Activated CD4-positive, alpha-beta T cell treated with anti-CD3 and anti-CD28 coated beads, Interleukin-2, amount 10 ng/mL, durations not matched to agents 7 days and 5 days (primary cell): ENCODE data around the gene CLPSL2. TPM values are rescaled to one million over a fixed set of nuclear protein-coding genes. Genes with fewer than 3 reads are reported as not detected.

Experiments used
- CTCF ChIA-PET: fragments of 350-600 bp; sonication (Branson Sonifier 250); formaldehyde crosslinking; loops from one replicate; lab custom pipeline; 2021; ENCODE audit warnings: antibody characterized with exemption; lab: Charles Lee
- POLR2A ChIA-PET: fragments of 350-600 bp; sonication (Branson Sonifier 250); formaldehyde crosslinking; loops from one replicate; lab custom pipeline; 2021; ENCODE audit warnings: antibody characterized with exemption; lab: Charles Lee
- DNase-seq: peaks from one replicate; pipeline ENCODE4 v3.0.0-alpha.2; 2020
- H3K27ac Mint-ChIP-seq: one replicate; pipeline ENCODE4 v1.8.0; 2021; ENCODE audit warnings: mild to moderate bottlenecking, moderate library complexity, mixed read lengths
- H3K27me3 Mint-ChIP-seq: one replicate; pipeline ENCODE4 v1.8.0; 2021; ENCODE audit warnings: mixed read lengths
- H3K36me3 Mint-ChIP-seq: one replicate; pipeline ENCODE4 v1.8.0; 2021; ENCODE audit warnings: low read depth, mixed read lengths
- H3K4me1 Mint-ChIP-seq: one replicate; pipeline ENCODE4 v1.8.0; 2021; ENCODE audit warnings: mixed read lengths
- H3K4me3 Mint-ChIP-seq: one replicate; pipeline ENCODE4 v1.8.0; 2021; ENCODE audit warnings: mild to moderate bottlenecking, moderate library complexity, mixed read lengths
- H3K9me3 Mint-ChIP-seq: one replicate; pipeline ENCODE4 v1.8.0; 2021; ENCODE audit warnings: mixed read lengths
- total RNA-seq, 2 experiments: library from RNA; stranded (reverse); gene quantifications; one replicate each; pipeline ENCODE4 v1.2.3, GENCODE V29; 2021

The CLPSL2 gene
- total RNA-seq, 2 experiments from 2014 or later, result not detected

GRCh38 chr6:35797837-35798526 lies 21.6 kb downstream of the CLPSL2 start:
- Mint-ChIP-seq H3K4me3 (no peak overlapping the region), H3K36me3 (no peaks in the 10 kb centered on the region), H3K9me3 (no peaks in the 10 kb centered on the region), H3K27me3 (peaks cover 3% of the 10 kb centered on the region), H3K27ac (no peak overlapping the region), H3K4me1 (no peaks in the 10 kb centered on the region)
- no peak for DNase-seq
- CTCF ChIA-PET, result interaction anchor here (0.6 to 2.0 kb wide), 5 partner anchors 9 to 779 kb away, joined by 3 to 6 read pairs (median 4); no protein-coding TSS in a partner anchor
- POLR2A ChIA-PET, result no interaction called here

GRCh38 chr6:35798706-35799105 lies 22.3 kb downstream of the CLPSL2 start:
- DNase-seq, result no peak
- Mint-ChIP-seq H3K9me3 (no peaks in the 10 kb centered on the region), H3K36me3 (no peaks in the 10 kb centered on the region), H3K4me1 (no peaks in the 10 kb centered on the region), H3K27me3 (peaks cover 3% of the 10 kb centered on the region), H3K4me3 (no peak overlapping the region), H3K27ac (no peak overlapping the region)
- ChIA-PET POLR2A (no interaction called here), CTCF (interaction anchor here (1.1 to 1.7 kb wide), 2 partner anchors 12 to 21 kb away, joined by 3 read pairs; no protein-coding TSS in a partner anchor)

- DNase-seq, result no peak
- no peak overlapping the region for H3K4me3 Mint-ChIP-seq
- POLR2A ChIA-PET, result no interaction called here
- CTCF ChIA-PET, result interaction anchor here (0.6 kb wide), 1 partner anchor 42 kb away, joined by 3 read pairs; no protein-coding TSS in a partner anchor
- H3K27ac Mint-ChIP-seq, result no peak overlapping the region
- H3K9me3 Mint-ChIP-seq, result no peaks in the 10 kb centered on the region
- peaks cover 4% of the 10 kb centered on the region for H3K4me1 Mint-ChIP-seq
- H3K36me3 Mint-ChIP-seq, result no peaks in the 10 kb centered on the region
- H3K27me3 Mint-ChIP-seq, result peaks cover 6% of the 10 kb centered on the region
Measured at GRCh38 chr6:35801148-35801547, 24.8 kb downstream of the CLPSL2 start.

- ChIA-PET POLR2A (no interaction called here), CTCF (interaction anchor here (0.5 kb wide), 1 partner anchor 523 kb away, joined by 3 read pairs; no protein-coding TSS in a partner anchor)
- Mint-ChIP-seq H3K4me1 (peaks cover 4% of the 10 kb centered on the region), H3K27ac (no peak within 1 kb of the TSS), H3K9me3 (no peaks in the 10 kb centered on the region), H3K36me3 (no peaks in the 10 kb centered on the region), H3K4me3 (no peak within 1 kb of the TSS), H3K27me3 (peaks cover 5% of the 10 kb centered on the region)
- peak; percentile 64 for DNase-seq
Measured at GRCh38 chr6:35804996-35805736, 28.8 kb downstream of the CLPSL2 start, which contains the start of gene LHFPL5. LHFPL5 (plus strand) TSS chr6:35805352; CDS start chr6:35805671, 319 bp downstream.

GRCh38 chr6:35808688-35809087 lies 32.3 kb downstream of the CLPSL2 start:
- Mint-ChIP-seq H3K4me3 (no peak overlapping the region), H3K4me1 (peaks cover 7% of the 10 kb centered on the region), H3K27me3 (peaks cover 5% of the 10 kb centered on the region), H3K27ac (no peak overlapping the region), H3K9me3 (no peaks in the 10 kb centered on the region), H3K36me3 (no peaks in the 10 kb centered on the region)
- DNase-seq, result no peak
- CTCF ChIA-PET, result interaction anchor here (0.6 kb wide), 1 partner anchor 188 kb away, joined by 3 read pairs; no protein-coding TSS in a partner anchor
- POLR2A ChIA-PET, result no interaction called here

- no peak for DNase-seq
- Mint-ChIP-seq H3K4me1 (peaks cover 6% of the 10 kb centered on the region), H3K9me3 (no peaks in the 10 kb centered on the region), H3K4me3 (no peak overlapping the region), H3K27ac (no peak overlapping the region), H3K27me3 (peaks cover 5% of the 10 kb centered on the region), H3K36me3 (no peaks in the 10 kb centered on the region)
- POLR2A ChIA-PET, result no interaction called here
- CTCF ChIA-PET, result interaction anchor here (0.6 kb wide), 1 partner anchor 16 kb away, joined by 6 read pairs; no protein-coding TSS in a partner anchor
Measured at GRCh38 chr6:35809809-35810208, 33.4 kb downstream of the CLPSL2 start.

GRCh38 chr6:35810971-35811698 lies 34.7 kb downstream of the CLPSL2 start:
- POLR2A ChIA-PET, result no interaction called here
- peaks cover 2% of the 10 kb centered on the region for H3K27me3 Mint-ChIP-seq
- H3K4me3 Mint-ChIP-seq, result no peak overlapping the region
- peaks cover 3% of the 10 kb centered on the region for H3K4me1 Mint-ChIP-seq
- no peak for DNase-seq
- H3K9me3 Mint-ChIP-seq, result peaks cover 3% of the 10 kb centered on the region
- no peaks in the 10 kb centered on the region for H3K36me3 Mint-ChIP-seq
- CTCF ChIA-PET, result interaction anchor here (0.8 kb wide), 1 partner anchor 284 kb away, joined by 4 read pairs; no protein-coding TSS in a partner anchor
- H3K27ac Mint-ChIP-seq, result no peak overlapping the region

GRCh38 chr6:35811699-35811995 lies 35.2 kb downstream of the CLPSL2 start:
- Mint-ChIP-seq H3K4me3 (no peak overlapping the region), H3K27me3 (no peaks in the 10 kb centered on the region), H3K9me3 (peaks cover 3% of the 10 kb centered on the region), H3K4me1 (peaks cover 3% of the 10 kb centered on the region), H3K27ac (no peak overlapping the region), H3K36me3 (no peaks in the 10 kb centered on the region)
- CTCF ChIA-PET, result no interaction called here
- POLR2A ChIA-PET, result no interaction called here
- no peak for DNase-seq

- DNase-seq, result no peak
- Mint-ChIP-seq H3K27me3 (peaks cover 2% of the 10 kb centered on the region), H3K4me3 (no peak overlapping the region), H3K4me1 (no peaks in the 10 kb centered on the region), H3K27ac (no peak overlapping the region), H3K9me3 (peaks cover 3% of the 10 kb centered on the region), H3K36me3 (no peaks in the 10 kb centered on the region)
- POLR2A ChIA-PET, result no interaction called here
- CTCF ChIA-PET, result no interaction called here
Measured at GRCh38 chr6:35817515-35817914, 41.1 kb downstream of the CLPSL2 start.

GRCh38 chr6:35823601-35824000 lies 47.2 kb downstream of the CLPSL2 start:
- Mint-ChIP-seq H3K9me3 (no peaks in the 10 kb centered on the region), H3K36me3 (no peaks in the 10 kb centered on the region), H3K4me3 (no peak overlapping the region), H3K27ac (no peak overlapping the region), H3K4me1 (no peaks in the 10 kb centered on the region), H3K27me3 (no peaks in the 10 kb centered on the region)
- CTCF ChIA-PET, result no interaction called here
- POLR2A ChIA-PET, result no interaction called here
- no peak for DNase-seq

GRCh38 chr6:35824552-35825192 lies 48.3 kb downstream of the CLPSL2 start:
- Mint-ChIP-seq H3K36me3 (no peaks in the 10 kb centered on the region), H3K9me3 (no peaks in the 10 kb centered on the region), H3K27ac (no peak overlapping the region), H3K27me3 (no peaks in the 10 kb centered on the region), H3K4me1 (no peaks in the 10 kb centered on the region), H3K4me3 (no peak overlapping the region)
- ChIA-PET CTCF (interaction anchor here (0.6 kb wide), 2 partner anchors 218 to 652 kb away, joined by 3 to 4 read pairs; no protein-coding TSS in a partner anchor), POLR2A (no interaction called here)
- no peak for DNase-seq
